Fibroblast of gingiva (primary cell): Measurements from ENCODE around the gene RAB3GAP2.
A peak's percentile ranks its signal among the peaks of the same experiment; 100 is the strongest.
"Not testable (repeated sequence)": the region's sequence is repeated elsewhere in the genome, so short reads cannot be mapped to it uniquely, and the experiment has no call there.

ENCODE experiments used
- DNase-seq: peaks from one replicate; pipeline ENCODE4 v3.0.0-alpha.2; 2011; ENCODE audit warnings: low read depth

RAB3GAP2 gene

GRCh38 chr1:220235462-220235861 is 36.8 kb downstream of the RAB3GAP2 start:
- no peak for DNase-seq

- DNase-seq, result no peak
Observed at GRCh38 chr1:220233927-220234326, 38.3 kb downstream of the RAB3GAP2 start.

DNA sequence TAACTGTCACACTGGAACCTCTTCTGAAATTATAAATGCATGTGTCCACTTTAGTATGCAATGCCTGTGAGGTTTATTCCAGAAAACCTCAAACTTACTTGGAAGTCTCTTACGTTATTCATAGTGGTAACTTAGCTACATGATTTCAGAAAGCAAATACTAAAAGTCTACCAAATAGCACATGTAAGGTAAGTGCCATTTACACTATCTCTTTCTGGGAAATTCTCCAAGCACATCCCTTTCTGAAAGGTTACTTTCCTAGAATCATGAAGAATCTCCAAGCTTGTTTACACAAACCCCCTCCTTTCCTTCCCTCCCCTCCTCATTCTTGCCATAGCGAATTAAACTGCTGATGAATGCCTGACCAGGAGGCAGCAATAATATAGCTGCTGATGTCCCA is 42.5 kb downstream of the RAB3GAP2 start:
- DNase-seq, result no peak

DNA sequence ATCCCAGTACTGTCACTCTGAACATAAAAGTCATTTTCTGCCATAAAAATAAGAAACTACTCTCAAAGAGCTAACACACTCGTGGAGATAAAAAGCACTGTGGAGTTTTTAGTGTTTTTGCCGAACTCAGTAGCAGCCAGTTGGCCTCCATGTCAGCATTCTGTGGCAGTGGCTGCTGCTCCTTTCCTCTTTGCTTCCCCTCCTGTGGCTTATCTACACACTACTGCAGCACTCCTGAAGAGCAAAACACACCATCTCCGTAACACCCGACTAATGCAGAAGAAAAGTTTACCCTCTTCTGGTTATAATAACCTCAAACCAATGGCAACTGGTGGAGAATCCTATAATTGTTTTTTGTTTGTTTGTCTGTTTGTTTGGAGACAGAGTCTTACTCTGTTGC is 44.9 kb downstream of the RAB3GAP2 start:
- no peak for DNase-seq

GRCh38 chr1:220226752-220227151 is 45.5 kb downstream of the RAB3GAP2 start:
- no peak for DNase-seq

DNA sequence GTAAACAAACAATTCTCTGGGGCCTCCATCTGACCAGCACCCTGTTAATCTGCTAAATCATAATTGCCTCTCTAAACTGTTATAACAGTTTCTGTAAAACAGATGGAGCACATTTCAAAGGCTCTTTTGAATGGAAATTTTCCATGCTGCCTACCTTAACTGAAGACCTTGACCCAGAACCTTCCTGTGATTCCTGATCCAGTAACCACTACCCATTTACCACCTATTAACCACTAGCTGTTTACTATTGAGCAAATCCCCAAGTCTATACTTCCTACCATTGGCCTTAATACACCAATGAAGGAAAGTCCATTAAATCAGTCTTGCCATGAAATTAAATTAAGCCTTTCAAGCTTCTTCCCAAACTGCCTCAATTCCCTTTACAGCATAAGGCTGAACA is 46.3 kb downstream of the RAB3GAP2 start:
- no peak for DNase-seq

DNA sequence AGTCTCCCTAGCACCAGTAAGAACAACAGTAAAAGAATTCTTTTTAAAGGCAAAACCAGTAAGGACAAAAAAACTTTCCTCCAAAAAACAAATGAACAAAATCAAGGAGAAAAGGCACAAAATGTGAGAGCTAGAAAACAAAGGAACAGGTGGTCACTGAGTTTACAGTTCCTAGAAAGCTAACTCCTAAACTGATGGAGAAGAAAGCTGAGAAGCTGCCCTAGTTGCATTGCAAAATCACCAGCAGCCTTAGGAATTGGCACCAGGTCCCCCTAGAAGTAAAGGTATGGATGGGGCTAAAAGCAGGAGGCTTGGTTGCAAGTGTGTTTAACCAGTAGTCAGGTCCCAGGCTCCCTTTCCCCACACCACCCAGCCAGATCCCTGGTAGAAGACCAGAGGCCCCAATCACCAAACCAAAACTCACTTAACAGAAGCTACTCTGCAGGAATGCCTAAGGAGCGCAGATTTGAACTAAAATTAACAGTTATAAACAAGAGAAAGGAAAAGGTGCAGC is 47.6 kb downstream of the RAB3GAP2 start:
- DNase-seq, result no peak

DNA sequence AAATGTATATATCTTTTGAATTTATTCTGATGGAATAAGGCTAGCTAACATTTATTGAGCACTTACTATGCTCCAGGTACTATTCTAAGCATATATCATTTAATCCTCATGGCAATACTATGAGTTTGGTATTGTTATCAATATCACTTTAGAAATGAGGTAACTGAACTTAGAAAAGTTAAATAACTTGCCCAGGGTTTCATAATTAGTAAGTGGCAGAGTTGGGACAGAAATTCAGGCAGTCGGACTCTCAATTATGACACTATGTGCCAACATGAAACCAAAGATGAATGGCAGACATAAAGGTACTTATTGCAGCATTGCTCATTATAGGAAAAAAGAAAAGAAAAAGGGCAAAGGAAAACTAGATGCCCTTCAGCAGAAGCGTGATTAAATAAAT is 48.2 kb downstream of the RAB3GAP2 start:
- DNase-seq, result no peak

GRCh38 chr1:220222939-220223338 is 49.3 kb downstream of the RAB3GAP2 start:
- DNase-seq, result no peak

DNA sequence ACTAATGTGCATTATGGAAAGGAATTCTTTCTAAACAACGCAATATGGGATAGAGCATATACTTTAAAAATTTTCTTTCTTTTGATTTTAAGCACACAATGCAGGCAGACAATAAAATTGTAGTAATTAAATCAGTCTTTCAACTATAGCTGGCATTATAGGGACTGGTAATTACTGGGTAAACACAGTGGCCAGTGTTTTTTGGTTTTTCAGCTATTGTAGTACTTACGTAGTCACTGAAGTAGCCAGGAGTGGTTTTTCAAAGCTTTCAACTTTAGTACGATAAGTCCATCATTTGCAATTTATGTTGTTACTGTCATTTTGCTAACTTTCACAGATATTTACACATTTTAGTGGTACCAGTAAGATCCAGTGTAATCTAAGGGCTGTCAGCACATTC is 50.6 kb downstream of the RAB3GAP2 start:
- DNase-seq, result no peak

DNA sequence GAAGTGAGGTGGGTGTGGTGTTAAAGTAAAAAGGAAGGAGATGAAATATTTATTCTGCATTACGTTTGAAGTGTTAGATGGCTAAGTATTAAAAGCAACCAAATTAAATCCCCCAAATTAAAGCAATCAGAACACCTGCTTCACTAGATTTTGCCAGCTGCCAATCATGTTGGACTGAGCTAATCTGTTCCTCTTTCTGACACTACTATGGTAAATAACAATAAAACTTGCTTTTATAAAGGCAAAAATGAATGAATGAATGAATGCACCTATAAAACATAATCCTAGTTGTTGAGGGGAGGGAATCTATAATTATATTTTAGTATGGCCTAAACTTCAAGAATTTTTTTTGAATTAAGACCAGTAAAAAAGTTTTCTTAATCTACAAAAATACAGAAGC is 51.0 kb downstream of the RAB3GAP2 start:
- no peak for DNase-seq

- not testable (repeated sequence) for DNase-seq
Observed at GRCh38 chr1:220220699-220221040, 51.6 kb downstream of the RAB3GAP2 start.

GRCh38 chr1:220219865-220220698 is 52.2 kb downstream of the RAB3GAP2 start:
- DNase-seq, result no peak

GRCh38 chr1:220219136-220219442 is 53.2 kb downstream of the RAB3GAP2 start:
- DNase-seq, result no peak

GRCh38 chr1:220218397-220219135 is 53.7 kb downstream of the RAB3GAP2 start:
- peak; percentile 57 for DNase-seq

GRCh38 chr1:220217383-220217988 is 54.8 kb downstream of the RAB3GAP2 start:
- DNase-seq, result no peak

- no peak for DNase-seq
Observed at GRCh38 chr1:220213382-220213983, 58.8 kb downstream of the RAB3GAP2 start.

DNA sequence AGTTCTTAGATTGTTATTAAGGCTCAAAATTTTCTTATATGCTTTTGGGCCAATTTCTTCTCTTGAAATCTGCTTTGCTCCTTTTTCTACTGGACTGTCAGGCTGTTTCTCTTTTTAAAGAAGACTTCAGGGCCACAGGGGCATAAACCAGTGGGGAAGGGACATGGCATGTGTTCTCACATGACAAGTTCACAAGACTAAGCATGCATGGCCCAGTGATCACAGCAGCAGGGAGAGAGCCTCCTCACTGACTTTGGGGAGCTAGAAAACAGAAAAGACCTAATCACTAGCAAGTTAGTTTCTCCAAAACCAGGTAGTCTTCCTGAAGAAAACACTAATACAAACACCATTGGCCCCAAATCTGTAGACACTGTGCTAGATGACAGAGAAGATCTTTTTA is 64.8 kb downstream of the RAB3GAP2 start:
- no peak for DNase-seq

GRCh38 chr1:220204758-220205157 is 67.5 kb downstream of the RAB3GAP2 start:
- not testable (repeated sequence) for DNase-seq

DNA sequence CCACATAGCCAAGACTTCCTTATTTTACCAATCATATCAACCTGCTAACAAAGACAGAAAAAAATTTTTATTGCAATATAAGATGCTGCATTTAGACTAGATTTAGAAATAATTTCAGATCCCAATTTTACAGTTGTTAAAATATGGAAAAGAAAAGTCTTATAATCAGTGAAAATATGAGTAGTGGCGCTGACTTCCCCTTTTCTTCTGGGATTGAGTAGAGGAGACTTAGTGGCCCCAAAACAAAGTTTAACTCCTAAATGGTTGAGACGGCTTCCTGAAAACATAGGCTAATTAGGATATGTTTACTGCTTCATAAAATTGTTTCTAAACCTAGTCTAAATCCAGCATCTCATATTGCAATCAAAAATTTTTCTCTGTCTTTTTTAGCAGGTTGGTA is 68.4 kb downstream of the RAB3GAP2 start:
- DNase-seq, result no peak

GRCh38 chr1:220198186-220199005 is 73.9 kb downstream of the RAB3GAP2 start:
- no peak for DNase-seq

DNA sequence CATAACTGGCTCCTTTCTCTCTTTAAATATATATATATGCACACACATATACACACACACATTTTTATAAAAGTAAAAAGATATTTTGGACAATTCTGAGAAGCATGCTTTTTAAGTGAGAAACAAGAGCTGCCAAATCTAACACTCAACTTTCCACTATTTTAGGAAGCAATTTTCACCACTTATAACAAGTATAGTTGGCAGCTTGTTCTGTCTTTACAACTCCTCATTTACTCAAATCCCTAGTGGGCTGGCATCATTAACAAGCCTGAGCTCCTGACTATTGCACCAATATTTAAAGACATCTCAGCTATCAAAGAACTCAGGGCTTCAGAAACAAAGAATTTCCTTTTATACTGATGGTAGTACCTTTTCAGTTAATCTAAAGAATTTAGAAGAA is 76.6 kb downstream of the RAB3GAP2 start:
- DNase-seq, result no peak
